HCT116 (cell line): ENCODE data around the gene SPARCL1. TPM values are rescaled to one million over a fixed set of nuclear protein-coding genes. Genes with fewer than 3 reads are reported as not detected.
"Not testable (repeated sequence)": the region's sequence is repeated elsewhere in the genome, so short reads cannot be mapped to it uniquely, and the experiment has no call there.

Experiments
- ATAC-seq: fragments of 200-7000 bp; cut with Tn5 transposase; 2 replicates; pipeline ENCODE4 v1.9.1; 2020; ENCODE audit warnings: mild to moderate bottlenecking, moderate library complexity
- BruUV-seq: library from RNA; stranded (reverse); fragments of 400-500 nt; replicated peaks from 2 replicates; lab custom pipeline; 2021; lab: Mats Ljungman, UMichigan
- CTCF ChIA-PET: fragments of 300-600 bp; sonication (Branson Sonifier 250); formaldehyde crosslinking; loops from one replicate; lab custom pipeline; 2021; ENCODE audit warnings: antibody characterized with exemption; lab: Charles Lee
- POLR2A ChIA-PET: fragments of 300-600, 350-600 bp; sonication (Branson Sonifier 250); formaldehyde crosslinking; loops from one replicate; lab custom pipeline; 2021; ENCODE audit warnings: antibody characterized with exemption; lab: Charles Lee
- RAD21 ChIA-PET, 2 experiments: fragments of 300-600 bp; sonication (Branson Sonifier 250); formaldehyde crosslinking; loops; one replicate each; lab custom pipeline; 2023; ENCODE audit warnings: low total read pairs in 2 of 2; ENCODE audit not compliant: uncharacterized antibody in 2 of 2, unreplicated experiment in 2 of 2, low non-redundant PET in 1 of 2; lab: Charles Lee
- DNase-seq: peaks from one replicate; pipeline ENCODE4 v3.0.0-alpha.2; 2010; ENCODE audit warnings: low read depth, low spot score
- H2AFZ ChIP-seq: fragments of 200-600 bp; shearing (Covaris generic), sonication (generic); 2 replicates; pipeline ENCODE4 v1.6.1; 2017; ENCODE audit warnings: low read depth, mixed run types, mixed read lengths, antibody characterized with exemption, low read length; ENCODE audit not compliant: poor library complexity, severe bottlenecking
- H3K27ac ChIP-seq: 2 replicates; pipeline ENCODE4 v1.5.1; 2012; ENCODE audit warnings: low read depth, low read length
- H3K27me3 ChIP-seq: fragments of 200-600 bp; sonication (generic); 2 replicates; pipeline ENCODE4 v1.6.1; 2016; ENCODE audit warnings: mixed run types, low read length, mixed read lengths; ENCODE audit not compliant: insufficient read depth
- H3K36me3 ChIP-seq, 2 experiments: fragments of 200-500 bp in 1 of 2; fragments of 200-600 bp in 1 of 2; sonication (Bioruptor generic) in 1 of 2; sonication (generic) in 1 of 2; 2 replicates each; pipeline versions ENCODE4 v1.5.1 to v1.6.1; 2014 to 2016; ENCODE audit warnings: low read length in 2 of 2, inconsistent platforms in 1 of 2, mixed read lengths in 1 of 2, mixed run types in 1 of 2; ENCODE audit not compliant: insufficient read depth in 2 of 2, control insufficient read depth in 1 of 2
- H3K4me1 ChIP-seq, 2 experiments: fragments of 200-600 bp in 1 of 2; sonication (generic) in 1 of 2; 2 replicates each; pipeline versions ENCODE4 v1.5.1 to v1.6.1; 2012 to 2017; ENCODE audit warnings: low read length in 2 of 2, inconsistent platforms in 1 of 2, mild to moderate bottlenecking in 1 of 2, mixed read lengths in 1 of 2, mixed run types in 1 of 2, moderate library complexity in 1 of 2; ENCODE audit not compliant: insufficient read depth in 2 of 2, control insufficient read depth in 1 of 2
- H3K4me2 ChIP-seq: fragments of 200-600 bp; sonication (generic); 2 replicates; pipeline ENCODE4 v1.6.1; 2017; ENCODE audit warnings: mixed run types, low read length, mixed read lengths
- H3K4me3 ChIP-seq, 2 experiments: fragments of 200-600 bp in 1 of 2; sonication (generic) in 1 of 2; replicated peaks in 1 of 2; 2 replicates each; pipeline ENCODE4 v1.5.1; 2011 to 2016; ENCODE audit warnings: low read length in 2 of 2, control low read depth in 1 of 2, low read depth in 1 of 2, mild to moderate bottlenecking in 1 of 2, mixed read lengths in 1 of 2, mixed run types in 1 of 2
- H3K79me2 ChIP-seq: fragments of 200-600 bp; sonication (generic); 2 replicates; pipeline ENCODE4 v1.6.1; 2017; ENCODE audit warnings: mild to moderate bottlenecking, mixed run types, low read length, moderate library complexity, mixed read lengths; ENCODE audit not compliant: insufficient read depth
- H3K9ac ChIP-seq: fragments of 200-600 bp; sonication (generic); 2 replicates; pipeline ENCODE4 v1.6.1; 2016; ENCODE audit warnings: low read length, mixed read lengths
- H3K9me2 ChIP-seq: fragments of 200-600 bp; sonication (generic), shearing (Covaris generic); 2 replicates; pipeline ENCODE4 v1.6.1; 2017; ENCODE audit warnings: mixed run types, mild to moderate bottlenecking, moderate library complexity; ENCODE audit not compliant: insufficient read depth
- H3K9me3 ChIP-seq, 2 experiments: fragments of 200-500 bp in 1 of 2; fragments of 200-600 bp in 1 of 2; sonication (Bioruptor generic) in 1 of 2; sonication (generic) in 1 of 2; 2 replicates each; pipeline ENCODE4 v1.6.1; 2014 to 2017; ENCODE audit warnings: low read length in 2 of 2, mixed read lengths in 2 of 2, inconsistent platforms in 1 of 2, low read depth in 1 of 2, mild to moderate bottlenecking in 1 of 2, mixed run types in 1 of 2, moderate library complexity in 1 of 2; ENCODE audit not compliant: control insufficient read depth in 1 of 2, insufficient read depth in 1 of 2
- H4K20me1 ChIP-seq: fragments of 200-600 bp; sonication (generic), shearing (Covaris generic); 2 replicates; pipeline ENCODE4 v1.6.1; 2017; ENCODE audit warnings: mixed run types, mild to moderate bottlenecking, moderate library complexity; ENCODE audit not compliant: insufficient read depth
- CBX3 ChIP-seq: IDR thresholded peaks from 2 replicates; pipeline ENCODE4 v1.6.1; 2012; ENCODE audit warnings: low read depth
- CEBPB ChIP-seq: IDR thresholded peaks from 2 replicates; pipeline ENCODE4 v1.6.1; 2012; ENCODE audit warnings: low read depth
- POLR2AphosphoS5 ChIP-seq: IDR thresholded peaks from 2 replicates; pipeline ENCODE4 v1.6.1; 2011; ENCODE audit warnings: mild to moderate bottlenecking, low read depth, low read length, moderate library complexity
- RAD21 ChIP-seq: IDR thresholded peaks from 2 replicates; pipeline ENCODE4 v1.6.1; 2012; ENCODE audit warnings: low read depth, mild to moderate bottlenecking
- SIN3A ChIP-seq: IDR thresholded peaks from 2 replicates; pipeline ENCODE4 v1.6.1; 2012; ENCODE audit warnings: low read depth
- YY1 ChIP-seq: IDR thresholded peaks from 2 replicates; pipeline ENCODE4 v1.6.1; 2011; ENCODE audit warnings: low read length, low read depth, moderate library complexity, mild to moderate bottlenecking; ENCODE audit not compliant: insufficient replicate concordance; ENCODE audit errors: extremely low read depth
- ZFX ChIP-seq: fragments of 450-650 bp; IDR thresholded peaks from 2 replicates; pipeline ENCODE4 v1.6.1; 2017
- ZNF274 ChIP-seq: fragments of 200-500 bp; sonication (Bioruptor generic); IDR thresholded peaks from 2 replicates; pipeline ENCODE4 v1.6.1; 2014; ENCODE audit warnings: mild to moderate bottlenecking, low read depth, low read length, inconsistent platforms
- intact Hi-C: fragments of 100-400 bp; cut with micrococcal nuclease; formaldehyde crosslinking; loops from 2 replicates; pipeline ENCODE4 v1.10.0; 2022
- total RNA-seq: library from RNA; stranded (reverse); gene quantifications from one replicate; pipeline ENCODE4 v1.2.1, GENCODE V29; 2021; ENCODE audit not compliant: unreplicated experiment
- TF ChIP-seq, protein P1 (sequence below): IDR thresholded peaks from 2 replicates; pipeline ENCODE4 v1.6.1; 2011; ENCODE audit warnings: mild to moderate bottlenecking, low read length, moderate library complexity; ENCODE audit not compliant: insufficient replicate concordance; ENCODE audit errors: extremely low read depth
- TF ChIP-seq, protein P2 (sequence below): IDR thresholded peaks from 2 replicates; pipeline ENCODE4 v1.6.1; 2012
- TF ChIP-seq, protein P3 (sequence below): IDR thresholded peaks from 2 replicates; pipeline ENCODE4 v1.6.1; 2012; ENCODE audit warnings: low read depth

SPARCL1 gene
- total RNA-seq, 1 experiment from 2014 or later, result 0.96 TPM

DNA sequence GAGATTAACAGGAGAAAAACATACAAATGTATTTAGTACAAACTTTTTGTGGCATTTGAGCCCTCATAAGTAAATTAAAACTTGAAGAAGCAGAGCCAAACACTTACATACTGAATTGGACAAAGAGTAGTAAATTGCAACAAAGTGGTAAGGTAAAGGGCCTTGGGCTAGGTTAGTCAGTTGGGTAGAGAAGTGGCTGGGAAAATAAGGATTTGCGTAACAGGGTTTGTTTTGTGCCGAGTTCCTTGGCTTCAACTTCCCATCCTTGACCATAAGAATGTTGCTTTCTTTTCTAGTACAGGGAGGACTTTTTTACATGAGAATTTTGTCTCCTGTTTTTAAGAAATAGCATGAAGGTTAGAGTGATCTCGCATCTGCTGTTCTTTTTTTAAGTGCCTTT lies 45.8 kb upstream of the SPARCL1 start:
- H3K27ac ChIP-seq, result no peak overlapping the region
- ChIA-PET CTCF (no interaction called here), POLR2A (no interaction called here), RAD21 (no interaction called here)
- H3K9me3 ChIP-seq, result no peaks in the 10 kb centered on the region
- BruUV-seq, result no TSS peak
- H3K79me2 ChIP-seq, result no peaks in the 10 kb centered on the region
- no peaks in the 10 kb centered on the region for H3K36me3 ChIP-seq
- no peaks in the 10 kb centered on the region for H3K9me2 ChIP-seq
- intact Hi-C loops, result no loop called here
- H3K9ac ChIP-seq, result no peak overlapping the region
- H3K4me3 ChIP-seq, result no peak overlapping the region
- TF ChIP-seq, protein P1, sequence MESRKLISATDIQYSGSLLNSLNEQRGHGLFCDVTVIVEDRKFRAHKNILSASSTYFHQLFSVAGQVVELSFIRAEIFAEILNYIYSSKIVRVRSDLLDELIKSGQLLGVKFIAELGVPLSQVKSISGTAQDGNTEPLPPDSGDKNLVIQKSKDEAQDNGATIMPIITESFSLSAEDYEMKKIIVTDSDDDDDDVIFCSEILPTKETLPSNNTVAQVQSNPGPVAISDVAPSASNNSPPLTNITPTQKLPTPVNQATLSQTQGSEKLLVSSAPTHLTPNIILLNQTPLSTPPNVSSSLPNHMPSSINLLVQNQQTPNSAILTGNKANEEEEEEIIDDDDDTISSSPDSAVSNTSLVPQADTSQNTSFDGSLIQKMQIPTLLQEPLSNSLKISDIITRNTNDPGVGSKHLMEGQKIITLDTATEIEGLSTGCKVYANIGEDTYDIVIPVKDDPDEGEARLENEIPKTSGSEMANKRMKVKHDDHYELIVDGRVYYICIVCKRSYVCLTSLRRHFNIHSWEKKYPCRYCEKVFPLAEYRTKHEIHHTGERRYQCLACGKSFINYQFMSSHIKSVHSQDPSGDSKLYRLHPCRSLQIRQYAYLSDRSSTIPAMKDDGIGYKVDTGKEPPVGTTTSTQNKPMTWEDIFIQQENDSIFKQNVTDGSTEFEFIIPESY, result no peak
- TF ChIP-seq ZFX (no peak), RAD21 (no peak), POLR2AphosphoS5 (no peak), SIN3A (no peak), YY1 (no peak), CBX3 (no peak), ZNF274 (no peak), CEBPB (no peak)
- TF ChIP-seq, protein P2, sequence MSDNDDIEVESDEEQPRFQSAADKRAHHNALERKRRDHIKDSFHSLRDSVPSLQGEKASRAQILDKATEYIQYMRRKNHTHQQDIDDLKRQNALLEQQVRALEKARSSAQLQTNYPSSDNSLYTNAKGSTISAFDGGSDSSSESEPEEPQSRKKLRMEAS, result no peak
- TF ChIP-seq, protein P3, sequence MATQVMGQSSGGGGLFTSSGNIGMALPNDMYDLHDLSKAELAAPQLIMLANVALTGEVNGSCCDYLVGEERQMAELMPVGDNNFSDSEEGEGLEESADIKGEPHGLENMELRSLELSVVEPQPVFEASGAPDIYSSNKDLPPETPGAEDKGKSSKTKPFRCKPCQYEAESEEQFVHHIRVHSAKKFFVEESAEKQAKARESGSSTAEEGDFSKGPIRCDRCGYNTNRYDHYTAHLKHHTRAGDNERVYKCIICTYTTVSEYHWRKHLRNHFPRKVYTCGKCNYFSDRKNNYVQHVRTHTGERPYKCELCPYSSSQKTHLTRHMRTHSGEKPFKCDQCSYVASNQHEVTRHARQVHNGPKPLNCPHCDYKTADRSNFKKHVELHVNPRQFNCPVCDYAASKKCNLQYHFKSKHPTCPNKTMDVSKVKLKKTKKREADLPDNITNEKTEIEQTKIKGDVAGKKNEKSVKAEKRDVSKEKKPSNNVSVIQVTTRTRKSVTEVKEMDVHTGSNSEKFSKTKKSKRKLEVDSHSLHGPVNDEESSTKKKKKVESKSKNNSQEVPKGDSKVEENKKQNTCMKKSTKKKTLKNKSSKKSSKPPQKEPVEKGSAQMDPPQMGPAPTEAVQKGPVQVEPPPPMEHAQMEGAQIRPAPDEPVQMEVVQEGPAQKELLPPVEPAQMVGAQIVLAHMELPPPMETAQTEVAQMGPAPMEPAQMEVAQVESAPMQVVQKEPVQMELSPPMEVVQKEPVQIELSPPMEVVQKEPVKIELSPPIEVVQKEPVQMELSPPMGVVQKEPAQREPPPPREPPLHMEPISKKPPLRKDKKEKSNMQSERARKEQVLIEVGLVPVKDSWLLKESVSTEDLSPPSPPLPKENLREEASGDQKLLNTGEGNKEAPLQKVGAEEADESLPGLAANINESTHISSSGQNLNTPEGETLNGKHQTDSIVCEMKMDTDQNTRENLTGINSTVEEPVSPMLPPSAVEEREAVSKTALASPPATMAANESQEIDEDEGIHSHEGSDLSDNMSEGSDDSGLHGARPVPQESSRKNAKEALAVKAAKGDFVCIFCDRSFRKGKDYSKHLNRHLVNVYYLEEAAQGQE, result no peak
- DNase-seq (no peak), ATAC-seq (no peak)
- H3K27me3 ChIP-seq, result no peaks in the 10 kb centered on the region
- no peaks in the 10 kb centered on the region for H3K4me1 ChIP-seq
- H3K4me2 ChIP-seq, result no peak overlapping the region
- H2AFZ ChIP-seq, result no peak overlapping the region
- H4K20me1 ChIP-seq, result no peaks in the 10 kb centered on the region

DNA sequence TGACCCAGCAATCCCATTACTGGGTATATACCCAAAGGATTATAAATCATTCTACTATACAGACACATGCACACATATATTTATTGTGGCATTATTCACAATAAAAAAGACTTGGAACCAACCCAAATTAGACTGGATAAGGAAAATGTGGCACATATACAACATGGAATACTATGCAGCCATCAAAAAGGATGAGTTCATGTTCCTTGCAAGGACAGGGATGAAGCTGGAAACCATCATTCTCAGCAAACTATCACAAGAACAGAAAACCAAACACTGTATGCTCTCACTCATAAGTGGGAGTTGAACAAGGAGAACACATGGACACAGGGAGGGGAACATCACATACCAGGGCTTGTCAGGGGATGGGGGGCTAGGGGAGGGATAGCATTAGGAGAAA lies 45.2 kb upstream of the SPARCL1 start:
- H3K79me2 ChIP-seq, ATAC-seq, DNase-seq, H3K9me2 ChIP-seq, H3K9me3 ChIP-seq, CTCF ChIA-PET, H3K4me1 ChIP-seq, H4K20me1 ChIP-seq, H3K27ac ChIP-seq, H3K27me3 ChIP-seq, H3K36me3 ChIP-seq, H3K9ac ChIP-seq, H3K4me2 ChIP-seq, RAD21 ChIA-PET, H2AFZ ChIP-seq, H3K4me3 ChIP-seq, POLR2A ChIA-PET, BruUV-seq, intact Hi-C loops: not testable (repeated sequence)
